GM18505 (cell line): ENCODE measurements around the gene SUGP2.

ENCODE experiments used
- ATAC-seq: cut with Tn5 transposase; IDR thresholded peaks from one replicate; pipeline ENCODE4 v1.9.1; 2021; ENCODE audit not compliant: unreplicated experiment
- POLR2A ChIP-seq: IDR thresholded peaks from 4 replicates; pipeline ENCODE4 v1.6.1; 2011; ENCODE audit warnings: borderline replicate concordance; ENCODE audit not compliant: insufficient read depth, insufficient read length; ENCODE audit errors: extremely low read depth

SUGP2 gene

GRCh38 chr19:18999896-19000620 lies 33.3 kb downstream of the SUGP2 start:
- no peak for ATAC-seq
- TF ChIP-seq POLR2A = no peak

GRCh38 chr19:18999016-18999758 lies 34.1 kb downstream of the SUGP2 start:
- ATAC-seq = no peak
- TF ChIP-seq POLR2A = no peak

- no peak for ATAC-seq
- no peak for TF ChIP-seq POLR2A
These were observed 35.0 kb downstream of the SUGP2 start for GRCh38 chr19:18998276-18998675.

GRCh38 chr19:18996796-18997394 lies 36.4 kb downstream of the SUGP2 start:
- TF ChIP-seq POLR2A = no peak
- ATAC-seq = no peak

- no peak for ATAC-seq
These were observed 37.0 kb downstream of the SUGP2 start for GRCh38 chr19:18996351-18996750.

GRCh38 chr19:18995804-18996241 lies 37.5 kb downstream of the SUGP2 start:
- no peak for TF ChIP-seq POLR2A
- ATAC-seq = no peak

More at GRCh38 chr19:18996351-18996750, 37.0 kb downstream of the SUGP2 start:
- no peak for TF ChIP-seq POLR2A

- no peak for ATAC-seq
- no peak for TF ChIP-seq POLR2A
These were observed 40.2 kb downstream of the SUGP2 start for GRCh38 chr19:18993115-18993514.

- TF ChIP-seq POLR2A = no peak
- ATAC-seq = no peak
These were observed 40.6 kb downstream of the SUGP2 start for GRCh38 chr19:18992696-18993095.

GRCh38 chr19:18991468-18991867 lies 41.8 kb downstream of the SUGP2 start:
- TF ChIP-seq POLR2A = no peak
- ATAC-seq = no peak

GRCh38 chr19:18991006-18991405 lies 42.3 kb downstream of the SUGP2 start:
- no peak for TF ChIP-seq POLR2A
- ATAC-seq = no peak

- no peak for TF ChIP-seq POLR2A
- no peak for ATAC-seq
These were observed 43.1 kb downstream of the SUGP2 start for GRCh38 chr19:18990128-18990708.

GRCh38 chr19:18989316-18989715 lies 44.0 kb downstream of the SUGP2 start:
- TF ChIP-seq POLR2A = no peak
- ATAC-seq = no peak

GRCh38 chr19:18987456-18987855 lies 45.9 kb downstream of the SUGP2 start:
- TF ChIP-seq POLR2A = no peak
- no peak for ATAC-seq

- no peak for ATAC-seq
- no peak for TF ChIP-seq POLR2A
These were observed 48.1 kb downstream of the SUGP2 start for GRCh38 chr19:18985257-18985656.

- no peak for ATAC-seq
- TF ChIP-seq POLR2A = no peak
These were observed 49.1 kb downstream of the SUGP2 start for GRCh38 chr19:18984251-18984650.
